ENCODE results near the gene NALF2.

Gene NALF2

GRCh38 chrX:69496183-69496582, 7.9 kb upstream of the NALF2 start:
- DNase-seq (ENCODE audit: low read depth): no peak
- H3K4me3 ChIP-seq (ENCODE audit: low read length): no peak overlapping the region
- no peak for TF ChIP-seq CTCF (IDR thresholded peaks at IDR 0.05; ENCODE audit: insufficient read depth, low read depth, low read length, missing control alignments)

- DNase-seq (ENCODE audit: low read depth): peak; percentile 11
- no peak for TF ChIP-seq CTCF (IDR thresholded peaks at IDR 0.05; ENCODE audit: insufficient read depth, low read depth, low read length, missing control alignments)
- H3K4me3 ChIP-seq (ENCODE audit: low read length): no peak overlapping the region
Observed at GRCh38 chrX:69501429-69501828, 2.7 kb upstream of the NALF2 start.

GRCh38 chrX:69503228-69503781, 821 bp upstream of the NALF2 start:
- no peak for TF ChIP-seq CTCF (IDR thresholded peaks at IDR 0.05; ENCODE audit: insufficient read depth, low read depth, low read length, missing control alignments)
- H3K4me3 ChIP-seq (ENCODE audit: low read length): no peak overlapping the region
- DNase-seq (ENCODE audit: low read depth): no peak

- H3K4me3 ChIP-seq (ENCODE audit: low read length): no peak overlapping the region
- DNase-seq (ENCODE audit: low read depth): no peak
- no peak for TF ChIP-seq CTCF (IDR thresholded peaks at IDR 0.05; ENCODE audit: insufficient read depth, low read depth, low read length, missing control alignments)
Observed at GRCh38 chrX:69504626-69505612, 793 bp downstream of the NALF2 start.

- no peak overlapping the region for H3K4me3 ChIP-seq (ENCODE audit: low read length)
- peak; percentile 6 for DNase-seq (ENCODE audit: low read depth)
- no peak for TF ChIP-seq CTCF (IDR thresholded peaks at IDR 0.05; ENCODE audit: insufficient read depth, low read depth, low read length, missing control alignments)
Observed at GRCh38 chrX:69505772-69506616, 1.9 kb downstream of the NALF2 start.

GRCh38 chrX:69506617-69507499, 2.7 kb downstream of the NALF2 start:
- H3K4me3 ChIP-seq (ENCODE audit: low read length): no peak overlapping the region
- peak; percentile 30 for DNase-seq (ENCODE audit: low read depth)

More at GRCh38 chrX:69506617-69507499, 2.7 kb downstream of the NALF2 start:
- TF ChIP-seq CTCF (IDR thresholded peaks at IDR 0.05; ENCODE audit: insufficient read depth, low read depth, low read length, missing control alignments): no peak
